ENCODE results near the gene AVPR2.
A peak's percentile ranks its signal among the peaks of the same experiment; 100 is the strongest.

Gene AVPR2

DNA sequence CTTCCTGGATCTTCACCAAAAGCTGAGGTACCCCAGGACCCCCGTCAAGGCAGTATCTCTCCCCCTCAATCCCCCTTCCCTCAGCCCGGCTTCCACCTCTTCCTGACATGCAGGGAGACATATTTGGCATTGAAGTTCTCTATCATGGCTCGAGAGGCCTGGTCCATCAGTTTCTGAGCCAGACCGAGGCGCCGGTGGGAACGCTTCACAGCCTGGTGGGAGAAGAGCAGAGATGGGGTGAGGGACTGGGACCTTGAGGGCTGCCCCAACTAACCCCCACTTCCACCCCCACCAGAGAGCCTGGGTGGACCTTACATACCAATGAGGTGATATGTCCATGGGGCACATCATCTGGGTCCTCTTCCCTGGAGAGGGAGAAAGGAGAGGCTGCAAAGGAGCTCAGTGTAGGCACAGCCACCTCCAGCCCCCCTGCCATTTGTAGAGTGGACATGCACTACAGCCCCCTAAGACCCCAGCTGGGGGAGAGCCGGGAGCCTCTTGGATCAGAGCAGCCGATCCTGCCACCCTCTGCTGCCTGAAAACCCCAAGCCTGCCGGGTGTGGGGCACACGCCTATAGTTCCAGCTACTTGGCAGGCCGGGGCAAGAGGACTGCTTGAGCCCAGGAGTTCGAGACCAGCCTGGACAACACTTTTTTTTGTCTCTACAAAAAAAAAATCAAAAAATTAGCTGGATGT lies 27.9 kb downstream of the AVPR2 start:
- no peak for DNase-seq (ENCODE audit: low spot score)

DNA sequence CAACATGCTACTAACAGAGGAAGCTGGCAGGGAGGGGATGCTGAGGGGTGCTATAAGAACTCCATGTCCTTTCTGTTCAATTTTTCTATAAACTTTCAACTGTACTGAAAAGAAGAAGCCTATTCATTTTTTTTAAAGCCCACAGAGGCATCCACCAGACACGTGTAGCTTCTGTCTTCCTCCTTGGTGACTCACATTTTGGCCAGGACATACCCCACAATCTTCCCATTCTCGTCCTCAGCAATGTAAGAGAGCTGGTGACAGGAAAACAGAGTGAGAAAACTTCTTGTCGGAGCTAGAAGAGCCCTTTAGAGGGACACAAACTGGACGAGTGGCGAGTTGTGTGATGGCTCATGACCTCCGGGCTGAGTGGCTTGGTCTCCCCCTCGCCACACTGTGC lies 29.3 kb downstream of the AVPR2 start:
- no peak for DNase-seq (ENCODE audit: low spot score)

DNA sequence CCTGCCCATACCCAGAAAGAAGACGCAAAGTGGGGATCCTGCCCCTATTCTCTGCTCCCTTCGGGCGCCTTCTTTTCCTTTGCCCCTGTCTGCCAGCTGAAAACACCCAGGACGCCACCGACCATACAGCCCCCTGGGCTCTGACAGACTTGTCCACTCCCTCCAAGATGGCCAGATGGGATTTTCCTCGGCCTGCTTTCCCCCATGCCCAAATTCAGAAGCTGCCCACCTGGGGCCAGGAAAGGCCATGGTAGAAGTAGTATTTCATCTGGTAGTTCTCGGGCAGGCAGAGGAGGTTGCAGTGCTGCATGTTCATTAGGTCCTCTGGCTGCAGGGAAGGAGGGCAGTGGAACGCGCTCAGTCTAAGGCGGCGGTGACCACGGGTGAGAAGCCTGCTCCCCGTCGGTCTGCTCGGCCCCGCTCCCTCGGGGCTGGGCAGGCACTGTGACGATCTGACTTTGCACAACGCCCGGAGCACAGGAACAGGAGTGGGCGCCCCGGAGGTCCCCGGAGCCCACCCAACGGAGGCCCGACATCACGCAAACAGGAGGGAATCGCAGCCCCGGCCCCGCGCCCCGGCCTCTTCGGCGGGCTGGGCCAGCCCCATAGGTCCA lies 29.8 kb downstream of the AVPR2 start:
- no peak for DNase-seq (ENCODE audit: low spot score)

DNA sequence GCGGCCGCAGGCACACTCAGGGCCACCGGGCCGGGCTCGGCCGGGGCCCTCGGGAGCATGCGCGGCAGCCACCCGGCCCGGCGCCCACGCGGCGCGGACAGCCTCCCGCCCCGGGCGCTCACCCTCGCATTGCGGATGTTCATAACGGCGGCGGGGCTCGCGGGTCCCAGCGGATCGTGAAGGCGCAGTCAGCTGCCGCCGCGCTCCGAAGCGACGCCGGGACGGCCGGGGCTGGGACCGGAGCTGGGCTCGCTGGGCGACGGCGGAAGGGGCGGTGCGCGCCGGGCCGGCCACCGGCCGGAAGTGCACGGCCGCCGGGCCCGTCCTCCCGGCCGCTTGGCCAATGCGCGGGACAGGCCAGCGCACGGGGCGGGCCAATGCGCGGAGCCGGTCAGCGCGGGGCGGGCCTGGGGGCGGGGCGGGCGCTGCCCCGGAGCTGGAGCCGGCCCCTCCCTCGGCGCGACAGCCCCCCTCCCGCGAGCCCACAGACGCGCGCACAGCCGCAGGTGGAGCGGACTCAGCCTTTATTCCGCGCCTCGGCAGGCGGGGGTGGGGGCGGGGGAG lies 30.4 kb downstream of the AVPR2 start, which contains the start of gene NAA10:
NAA10 (minus strand) TSS at position 276 of the 564 bp plus-strand sequence; CDS start at position 143, 133 bp downstream.
- peak; percentile 73 for DNase-seq (ENCODE audit: low spot score)

DNA sequence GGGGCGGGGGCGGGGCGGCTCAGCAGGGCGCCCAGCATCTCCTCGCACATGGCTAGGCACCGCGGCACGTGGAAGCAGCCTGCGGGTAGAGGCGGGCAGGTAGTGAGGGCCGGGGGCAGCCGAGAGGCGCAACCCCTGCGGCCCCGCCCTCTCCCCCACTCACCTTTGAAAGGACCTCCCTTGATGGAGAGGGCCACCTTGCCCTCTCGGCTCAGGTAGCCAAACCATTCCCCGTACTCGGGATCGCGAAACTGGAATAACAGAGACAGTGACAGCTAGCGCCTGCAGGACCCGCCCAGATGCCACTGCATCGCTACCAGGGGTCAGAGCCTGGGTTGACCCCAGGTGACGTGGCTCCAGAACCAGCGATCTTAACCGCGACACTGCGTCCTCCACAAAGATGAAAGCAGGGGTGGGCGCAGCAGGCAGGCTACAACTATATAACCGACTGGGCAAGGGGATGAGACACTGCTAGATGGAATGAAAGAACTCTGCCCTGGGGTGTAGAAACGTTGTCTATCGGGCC lies 30.9 kb downstream of the AVPR2 start:
- DNase-seq (ENCODE audit: low spot score) = no peak

DNA sequence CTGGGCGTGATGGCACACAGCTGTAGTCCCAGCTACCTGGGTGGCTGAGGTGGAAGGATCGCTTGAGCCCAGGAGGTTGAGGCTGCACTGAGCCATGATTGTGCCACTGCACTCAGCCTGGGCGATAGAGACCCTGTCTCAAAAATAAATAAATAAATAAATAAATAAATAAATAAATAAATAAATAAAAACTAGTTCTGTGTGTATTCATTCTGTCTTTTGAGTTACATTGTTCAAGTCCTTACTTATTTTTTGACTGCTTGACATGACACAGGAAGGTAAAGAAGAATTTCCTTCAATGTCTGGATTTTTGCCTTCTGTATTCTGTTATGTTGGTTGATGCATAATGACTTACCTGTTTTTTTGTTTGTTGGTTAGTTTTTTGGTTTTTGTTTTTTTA lies 32.6 kb downstream of the AVPR2 start:
- DNase-seq (ENCODE audit: low spot score) = no peak

DNA sequence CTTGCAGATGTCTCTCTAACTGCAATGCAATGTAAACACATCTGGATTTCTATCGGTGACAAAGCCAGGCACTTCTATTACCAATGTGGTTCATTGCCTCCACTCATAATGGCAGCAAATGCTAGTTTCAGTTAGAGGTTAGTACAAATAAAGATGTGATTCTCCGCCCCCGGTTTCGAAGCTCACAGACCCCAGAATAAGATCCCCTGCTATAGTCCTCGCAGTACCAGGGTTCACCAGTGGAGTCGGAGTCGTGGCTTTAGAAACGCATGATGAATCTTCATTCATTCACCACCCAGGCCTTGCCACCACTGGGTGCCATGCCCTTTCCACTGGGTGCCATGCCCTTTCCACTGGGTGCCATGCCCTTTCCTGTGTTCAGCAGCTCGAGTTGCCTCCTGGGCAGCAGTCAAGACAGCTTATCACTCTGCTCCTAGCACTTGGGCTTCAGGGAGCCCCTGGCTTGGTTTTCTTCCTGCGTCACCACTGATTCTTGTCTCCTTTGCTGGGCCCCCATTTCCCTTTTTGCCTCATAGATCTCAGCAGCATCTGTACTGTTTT lies 33.8 kb downstream of the AVPR2 start:
- no peak for DNase-seq (ENCODE audit: low spot score)

DNA sequence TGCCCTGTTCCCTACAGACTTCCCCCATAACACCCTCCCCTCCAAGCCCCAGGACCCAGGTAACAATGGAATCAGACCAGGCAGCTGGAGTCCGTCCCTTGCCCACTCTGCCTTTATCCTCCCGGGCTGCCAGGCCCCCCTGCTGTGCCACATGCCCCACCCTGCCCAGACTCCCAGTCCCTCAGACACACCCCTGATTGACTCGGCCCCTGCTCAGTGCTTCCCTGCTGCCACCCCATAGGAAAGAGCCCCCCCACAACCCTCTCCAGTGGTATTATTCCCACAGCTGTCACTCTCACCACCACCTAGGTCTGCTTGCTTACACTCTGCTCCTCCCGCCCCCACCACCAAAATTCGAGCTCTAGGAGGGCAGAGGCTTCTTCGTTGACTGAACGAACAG lies 35.1 kb downstream of the AVPR2 start:
- DNase-seq (ENCODE audit: low spot score) = no peak

DNA sequence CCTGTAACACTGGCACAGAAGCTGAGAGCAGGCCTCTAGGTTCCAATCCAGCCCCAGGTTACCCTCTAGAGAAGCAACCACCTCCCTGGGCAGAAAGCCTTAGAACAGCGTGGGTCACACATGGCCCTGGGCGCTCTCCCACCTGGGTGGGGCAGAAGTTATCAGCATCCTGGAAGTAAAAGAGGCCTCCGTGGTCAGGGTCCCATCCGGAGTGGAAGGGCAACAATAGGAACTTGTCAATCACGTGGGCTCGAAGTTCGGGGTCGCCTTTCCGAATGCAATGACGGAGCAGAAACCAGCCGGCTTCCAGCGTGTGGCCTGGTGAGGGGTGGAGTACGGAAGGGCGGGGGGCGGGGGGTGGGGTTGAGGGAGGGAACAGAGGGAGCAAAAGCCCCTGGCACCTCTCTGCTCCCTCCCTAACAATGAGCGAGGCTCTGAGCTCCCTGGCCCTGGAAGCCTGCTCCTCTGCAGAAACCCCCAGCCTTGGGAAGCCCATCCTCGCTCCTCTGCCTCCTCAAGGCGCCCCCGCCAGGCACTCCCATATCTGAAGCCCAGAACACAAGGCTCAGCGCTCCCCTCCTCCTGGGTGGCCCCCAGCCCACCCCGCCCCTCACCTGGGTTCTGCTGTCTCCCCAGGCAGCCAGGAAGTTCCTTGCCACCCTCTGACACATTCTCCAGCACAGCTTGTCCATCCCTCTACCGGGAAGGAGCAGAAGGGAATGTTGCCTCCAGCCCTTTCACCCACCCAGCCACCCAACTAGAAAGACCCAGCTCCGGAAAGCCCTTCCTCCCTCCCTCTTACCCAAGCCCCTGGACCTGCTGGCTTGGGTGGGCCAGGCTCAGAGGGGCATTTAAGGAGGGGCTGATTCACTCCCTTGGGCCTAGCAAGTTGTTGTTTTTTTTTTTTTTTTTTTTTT lies 37.1 kb downstream of the AVPR2 start:
- no peak for DNase-seq (ENCODE audit: low spot score)

DNA sequence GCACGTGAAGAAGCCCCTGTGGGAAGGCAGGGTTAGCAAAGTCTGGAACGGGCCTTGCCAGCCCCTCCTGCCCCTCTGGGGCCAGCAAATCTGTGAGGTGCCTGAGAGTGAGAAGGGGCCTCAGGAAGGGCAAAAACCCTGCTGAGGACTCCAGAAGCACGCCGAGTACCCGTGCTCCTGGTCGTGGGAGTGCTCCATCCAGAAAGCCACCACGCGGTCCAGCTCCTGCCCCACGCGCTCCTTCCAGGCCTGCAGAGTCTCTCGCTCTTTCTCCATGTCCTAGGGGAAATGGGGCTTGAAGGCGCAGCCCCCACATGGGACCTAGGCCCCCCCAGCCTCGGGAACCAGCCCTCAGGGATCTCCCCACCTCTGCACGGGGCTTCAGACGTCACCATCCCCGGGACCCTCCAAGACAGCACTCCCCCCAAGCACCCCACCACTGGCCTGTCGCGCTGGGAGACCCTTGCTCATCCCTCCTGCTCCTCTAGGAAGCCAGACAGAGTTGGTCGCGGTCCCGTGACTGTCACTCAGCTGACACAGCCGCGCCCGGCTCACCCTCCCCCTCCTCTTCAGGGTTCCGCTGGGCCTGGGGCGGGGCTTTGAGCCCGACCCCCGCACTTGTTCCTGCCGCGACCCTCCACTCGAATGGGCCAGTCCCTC lies 39.8 kb downstream of the AVPR2 start, which contains the start of gene RENBP:
RENBP (minus strand) TSS at position 504 of the 660 bp plus-strand sequence; CDS start at position 471, 33 bp downstream.
- DNase-seq (ENCODE audit: low spot score) = peak; percentile 47

DNA sequence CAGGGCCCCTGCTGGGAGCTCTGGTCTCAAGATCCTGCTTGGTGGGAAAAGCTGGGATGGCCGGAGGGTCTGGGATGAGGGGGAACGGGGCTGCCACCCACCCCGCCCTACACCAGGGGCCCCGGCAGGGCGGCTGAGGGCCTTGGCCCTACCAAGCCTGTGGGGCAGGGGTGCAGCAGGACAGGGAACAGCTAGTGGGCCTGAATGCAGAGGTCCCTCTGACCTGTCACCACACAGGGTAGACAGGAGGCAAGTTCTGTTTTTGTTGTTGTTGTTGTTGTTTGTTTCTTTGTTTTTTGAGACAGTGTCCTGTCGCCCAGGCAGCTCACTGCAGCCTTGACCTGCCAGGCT lies 40.3 kb downstream of the AVPR2 start:
- no peak for DNase-seq (ENCODE audit: low spot score)

DNA sequence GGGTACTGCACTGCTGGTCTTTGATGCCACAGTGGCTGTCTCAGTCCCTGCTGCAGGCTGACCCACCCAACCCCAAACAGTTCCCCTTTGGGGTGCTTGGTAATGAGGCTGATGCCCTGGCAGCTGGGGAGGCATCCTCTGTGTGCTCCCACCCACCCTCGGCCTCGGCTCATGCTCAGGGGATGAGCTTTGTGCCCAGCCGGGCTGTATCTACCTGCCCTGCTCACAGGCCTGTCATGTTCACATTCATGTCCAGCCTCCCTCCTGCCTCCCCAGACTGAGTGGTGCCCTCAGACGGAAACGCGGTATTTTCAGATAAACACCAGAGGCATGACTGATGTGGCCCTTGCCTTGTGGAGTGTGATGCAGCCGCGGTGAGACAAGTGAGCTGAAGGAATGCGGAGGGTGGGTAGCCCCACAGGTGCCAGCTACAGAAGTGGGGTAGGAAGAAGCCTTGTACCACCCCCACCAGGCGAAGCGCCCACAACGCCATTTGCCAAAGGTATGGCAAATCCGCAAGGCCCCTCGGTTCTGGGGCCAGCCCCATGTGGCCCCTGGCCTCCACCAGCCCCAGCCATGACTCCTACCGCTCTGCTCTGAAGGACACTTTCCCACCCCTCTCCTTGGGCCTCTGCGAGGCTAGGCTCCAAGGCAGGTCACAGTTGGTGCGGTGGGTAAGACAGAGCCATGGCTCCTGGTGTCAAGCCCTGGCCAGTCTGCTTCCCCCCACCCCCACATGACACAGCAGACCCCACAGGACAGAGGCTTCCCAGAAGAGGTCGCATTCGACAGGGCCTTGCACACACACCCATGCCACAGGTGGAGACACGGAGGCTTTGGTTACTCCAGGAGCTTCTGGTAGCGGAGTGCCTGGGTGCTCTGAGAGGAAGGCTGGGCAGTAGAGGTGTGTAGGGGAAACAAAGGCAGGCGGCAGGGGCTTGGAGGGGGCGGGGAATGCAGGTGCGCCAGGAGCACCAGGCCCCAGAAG lies 41.8 kb downstream of the AVPR2 start:
- DNase-seq (ENCODE audit: low spot score) = no peak

DNA sequence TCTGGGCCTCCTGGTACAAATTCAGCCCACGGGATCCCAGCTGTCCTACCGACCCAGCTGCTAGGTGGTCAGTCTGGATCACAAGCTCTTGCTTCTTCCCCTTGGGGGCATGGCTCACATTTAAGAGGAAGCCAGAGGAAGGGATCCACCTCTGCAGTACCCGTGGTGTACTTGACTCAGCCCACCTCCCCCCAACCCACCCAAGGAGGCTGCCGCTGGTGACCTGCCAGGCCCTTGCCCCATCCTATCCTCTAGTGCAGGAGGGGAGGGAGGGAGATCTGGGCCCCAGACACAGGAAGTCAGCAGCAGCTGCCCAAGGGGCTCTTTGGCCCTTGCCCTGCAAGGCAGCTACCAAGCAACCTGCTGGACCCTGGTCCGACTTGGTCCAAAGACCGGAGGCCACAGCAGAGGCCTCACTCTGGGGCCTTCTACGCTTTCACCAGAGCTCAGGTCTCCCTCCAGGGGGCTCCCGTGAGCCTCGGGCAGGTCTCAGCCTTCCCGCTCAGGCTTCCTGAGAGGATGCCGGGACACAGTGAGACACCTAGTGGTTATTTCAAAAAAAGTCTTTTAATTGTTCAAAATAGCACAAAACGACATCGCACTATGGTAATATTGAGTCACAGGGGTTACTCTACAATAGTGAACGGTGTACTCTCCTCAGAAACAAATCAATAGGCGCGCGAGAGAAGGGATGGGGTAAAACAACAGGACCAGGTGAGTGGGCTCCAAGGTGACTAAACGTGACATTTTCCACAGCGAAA lies 42.7 kb downstream of the AVPR2 start:
- DNase-seq (ENCODE audit: low spot score) = peak; percentile 85

DNA sequence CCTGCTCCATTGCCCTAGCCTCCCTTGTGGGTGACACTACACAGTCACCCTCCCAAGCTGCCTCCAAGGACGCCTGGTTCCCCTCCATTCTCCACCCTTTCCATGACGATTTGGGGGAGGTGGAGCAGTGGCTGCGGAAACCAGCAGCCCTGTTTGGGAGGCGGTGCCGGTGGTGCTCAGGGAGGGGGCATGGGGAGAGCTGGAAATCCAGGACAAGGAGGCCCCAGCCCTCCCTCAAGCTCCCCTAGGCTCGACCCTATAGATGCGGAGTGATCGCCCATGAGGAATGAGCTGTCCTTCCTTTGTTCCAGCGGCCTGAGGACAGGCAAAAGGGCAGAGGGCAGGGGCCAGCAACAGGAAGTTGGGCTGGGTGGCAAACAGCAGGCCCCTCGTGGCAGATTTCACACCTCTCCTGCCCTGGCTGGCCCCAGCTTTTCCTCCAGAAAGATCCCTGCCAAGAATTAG lies 43.6 kb downstream of the AVPR2 start:
- DNase-seq (ENCODE audit: low spot score) = no peak

DNA sequence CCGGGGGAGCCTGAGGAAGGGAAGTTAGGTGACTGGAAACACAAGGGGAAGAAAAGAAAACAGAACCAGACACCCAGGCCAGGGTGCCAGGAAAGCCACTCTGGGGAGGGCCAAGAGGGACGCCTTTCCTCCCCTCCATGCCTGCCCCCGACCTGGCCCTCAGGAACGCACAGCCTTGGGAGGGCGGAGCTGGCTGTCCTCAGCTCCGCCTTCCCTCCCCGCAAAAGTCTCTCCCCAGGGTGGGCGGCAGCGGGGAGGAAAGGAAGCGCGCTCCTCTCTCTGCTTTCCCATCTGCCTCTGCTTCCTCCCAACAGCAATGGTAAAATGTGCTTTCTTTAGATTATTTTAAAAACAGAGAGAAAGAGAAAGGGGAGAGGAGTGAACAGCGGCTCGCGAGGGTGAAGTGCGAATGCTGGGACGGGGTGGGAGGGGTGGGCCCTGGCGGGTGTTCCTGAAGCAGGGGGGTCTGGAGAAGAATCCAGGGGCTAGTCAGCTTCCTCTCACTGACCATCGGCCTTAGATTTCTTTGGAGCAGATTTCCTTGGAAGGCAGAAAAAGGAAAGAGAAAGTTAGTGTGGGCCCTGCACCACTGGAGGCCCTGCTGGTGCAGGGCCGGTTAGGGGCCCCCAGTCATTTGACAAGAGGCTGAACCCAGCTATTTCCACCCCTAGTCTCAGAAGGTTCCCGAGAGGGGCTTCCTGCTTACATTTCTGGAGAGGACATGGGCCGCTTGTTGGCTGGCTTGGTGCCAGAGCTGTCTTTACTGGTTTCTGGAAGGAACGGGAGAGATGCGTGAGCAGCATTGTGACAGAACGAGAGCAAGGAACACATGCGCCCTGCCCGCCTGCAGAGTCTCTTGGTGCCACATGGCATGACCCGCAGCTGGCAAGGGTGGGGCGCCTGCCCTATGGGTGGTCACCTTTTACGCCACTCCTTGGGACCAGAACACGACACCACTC lies 44.7 kb downstream of the AVPR2 start:
- DNase-seq (ENCODE audit: low spot score) = no peak

DNA sequence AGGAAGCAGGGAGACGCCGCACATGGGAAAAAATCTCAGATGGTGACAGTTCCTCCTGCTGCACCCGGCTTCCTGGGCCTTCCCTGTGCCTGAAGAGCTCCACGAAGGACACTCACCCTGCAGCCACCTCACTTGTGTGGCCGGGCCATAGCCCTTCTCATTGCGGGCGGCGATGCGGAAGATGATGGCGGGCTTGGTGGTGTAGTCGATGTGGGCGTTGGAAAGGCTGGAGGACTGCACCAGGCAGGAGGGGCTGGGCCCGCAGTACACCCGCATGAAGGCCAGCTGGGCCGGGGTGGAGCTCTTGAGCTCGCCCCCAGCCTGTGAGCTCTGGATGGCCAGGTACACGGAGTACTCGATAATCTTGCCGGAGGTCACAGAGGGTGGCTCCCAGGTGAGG lies 45.7 kb downstream of the AVPR2 start:
- no peak for DNase-seq (ENCODE audit: low spot score)

DNA sequence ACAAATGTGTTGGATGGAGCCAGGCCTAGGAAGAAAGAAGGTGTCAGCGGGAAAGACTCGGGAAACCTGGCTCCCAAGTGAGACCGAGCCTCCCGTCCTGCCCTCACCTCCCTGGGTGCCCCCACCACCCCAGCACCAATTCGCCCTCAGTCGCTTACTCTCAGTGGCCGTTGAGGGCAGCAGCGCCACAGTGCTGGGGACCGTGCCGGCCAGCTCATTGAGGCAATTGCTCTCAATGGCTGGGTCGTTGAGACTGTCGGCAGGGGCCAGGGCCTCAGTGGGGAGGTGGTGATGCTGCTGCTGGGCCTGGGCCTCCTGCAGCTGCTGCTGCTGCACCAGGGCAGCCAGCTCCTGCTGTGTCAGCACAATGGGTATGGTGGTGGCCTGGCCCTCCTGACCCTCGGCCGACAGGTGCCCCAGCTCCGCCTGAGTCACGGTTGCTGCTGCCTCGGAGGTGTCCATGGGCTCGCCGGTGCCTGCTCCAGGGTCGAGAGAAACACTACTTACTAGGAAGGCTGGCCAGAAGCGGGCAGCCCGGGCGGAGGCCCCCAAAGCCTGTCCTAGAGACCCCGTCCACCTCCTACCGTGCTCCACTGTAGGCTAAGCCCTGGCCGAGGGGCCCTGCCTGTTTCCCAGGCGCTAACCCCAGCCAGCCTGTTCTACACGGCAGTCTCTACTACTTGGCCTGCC lies 47.4 kb downstream of the AVPR2 start:
- DNase-seq (ENCODE audit: low spot score) = no peak
